Measurements from ENCODE around the gene ZNF268.

The ZNF268 gene

GRCh38 chr12:133227281-133227852 is 46.1 kb downstream of the ZNF268 start:
- DNase-seq = no peak
- H3K36me3 ChIP-seq (ENCODE audit: insufficient read depth, low read length) = no peaks in the 10 kb centered on the region
- no peaks in the 10 kb centered on the region for H3K27me3 ChIP-seq (ENCODE audit: insufficient read depth, low read length, poor library complexity)
- H3K27ac ChIP-seq (ENCODE audit: low read length) = no peak overlapping the region
- no peak for TF ChIP-seq EZH2 (IDR thresholded peaks at IDR 0.05; ENCODE audit: borderline replicate concordance, low read depth, low read length, severe bottlenecking)
- TF ChIP-seq, protein P1, sequence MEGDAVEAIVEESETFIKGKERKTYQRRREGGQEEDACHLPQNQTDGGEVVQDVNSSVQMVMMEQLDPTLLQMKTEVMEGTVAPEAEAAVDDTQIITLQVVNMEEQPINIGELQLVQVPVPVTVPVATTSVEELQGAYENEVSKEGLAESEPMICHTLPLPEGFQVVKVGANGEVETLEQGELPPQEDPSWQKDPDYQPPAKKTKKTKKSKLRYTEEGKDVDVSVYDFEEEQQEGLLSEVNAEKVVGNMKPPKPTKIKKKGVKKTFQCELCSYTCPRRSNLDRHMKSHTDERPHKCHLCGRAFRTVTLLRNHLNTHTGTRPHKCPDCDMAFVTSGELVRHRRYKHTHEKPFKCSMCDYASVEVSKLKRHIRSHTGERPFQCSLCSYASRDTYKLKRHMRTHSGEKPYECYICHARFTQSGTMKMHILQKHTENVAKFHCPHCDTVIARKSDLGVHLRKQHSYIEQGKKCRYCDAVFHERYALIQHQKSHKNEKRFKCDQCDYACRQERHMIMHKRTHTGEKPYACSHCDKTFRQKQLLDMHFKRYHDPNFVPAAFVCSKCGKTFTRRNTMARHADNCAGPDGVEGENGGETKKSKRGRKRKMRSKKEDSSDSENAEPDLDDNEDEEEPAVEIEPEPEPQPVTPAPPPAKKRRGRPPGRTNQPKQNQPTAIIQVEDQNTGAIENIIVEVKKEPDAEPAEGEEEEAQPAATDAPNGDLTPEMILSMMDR (IDR thresholded peaks at IDR 0.05; ENCODE audit: borderline replicate concordance, extremely low read depth, low read length, poor library complexity, severe bottlenecking) = no peak
- no peak overlapping the region for H3K4me2 ChIP-seq (ENCODE audit: insufficient read depth, low read length)
- no peak overlapping the region for H3K4me3 ChIP-seq (ENCODE audit: low read depth in 1 of 2, low read length in 2 of 2)
- H3K4me1 ChIP-seq (ENCODE audit: insufficient read depth, low read length) = no peaks in the 10 kb centered on the region
- ATAC-seq (ENCODE audit: insufficient read depth, low read depth) = no peak
- H3K79me2 ChIP-seq (ENCODE audit: insufficient read depth, low read length) = no peaks in the 10 kb centered on the region
- no peak overlapping the region for H2AFZ ChIP-seq (ENCODE audit: low read depth, low read length)
- no peaks in the 10 kb centered on the region for H4K20me1 ChIP-seq (ENCODE audit: insufficient read depth, low read length)
- H3K9ac ChIP-seq (ENCODE audit: low read depth, low read length) = no peak overlapping the region
- H3K9me3 ChIP-seq (ENCODE audit: insufficient read depth, low read length, severe bottlenecking) = peaks cover 45% of the 10 kb centered on the region

DNA sequence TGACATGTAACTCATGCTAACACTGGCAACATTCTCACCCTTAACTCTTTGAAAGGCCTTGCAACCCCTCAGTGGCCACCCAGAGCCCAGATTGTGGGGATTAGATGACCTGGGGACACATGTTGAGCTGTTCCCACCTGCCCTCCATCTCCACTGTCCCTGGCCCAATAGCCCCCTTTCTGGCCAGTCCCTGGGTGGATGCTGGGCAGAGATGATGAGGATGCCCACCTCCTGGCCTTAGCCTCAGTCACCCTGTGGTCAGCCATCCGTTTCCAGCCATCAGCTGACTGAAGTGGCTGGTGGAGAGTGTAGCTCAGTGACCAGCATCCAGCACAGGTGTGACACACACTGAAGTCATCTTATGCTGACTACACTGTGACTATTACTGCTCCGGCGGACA is 49.7 kb downstream of the ZNF268 start:
- Histone ChIP-seq H3K4me2 (ENCODE audit: insufficient read depth, low read length) (no peak overlapping the region), H4K20me1 (ENCODE audit: insufficient read depth, low read length) (no peaks in the 10 kb centered on the region), H3K4me1 (ENCODE audit: insufficient read depth, low read length) (no peaks in the 10 kb centered on the region), H3K9me3 (ENCODE audit: insufficient read depth, low read length, severe bottlenecking) (peaks cover 47% of the 10 kb centered on the region), H3K79me2 (ENCODE audit: insufficient read depth, low read length) (no peaks in the 10 kb centered on the region), H3K4me3 (ENCODE audit: low read depth in 1 of 2, low read length in 2 of 2) (no peak overlapping the region), H3K27me3 (ENCODE audit: insufficient read depth, low read length, poor library complexity) (no peaks in the 10 kb centered on the region), H3K27ac (ENCODE audit: low read length) (no peak overlapping the region), H3K36me3 (ENCODE audit: insufficient read depth, low read length) (no peaks in the 10 kb centered on the region), H2AFZ (ENCODE audit: low read depth, low read length) (no peak overlapping the region), H3K9ac (ENCODE audit: low read depth, low read length) (no peak overlapping the region)
- no peak for DNase-seq
- no peak for ATAC-seq (ENCODE audit: insufficient read depth, low read depth)
- TF ChIP-seq EZH2 (IDR thresholded peaks at IDR 0.05; ENCODE audit: borderline replicate concordance, low read depth, low read length, severe bottlenecking) = no peak
- TF ChIP-seq, protein P1 (IDR thresholded peaks at IDR 0.05; ENCODE audit: borderline replicate concordance, extremely low read depth, low read length, poor library complexity, severe bottlenecking) = no peak

- no peak overlapping the region for H3K4me2 ChIP-seq (ENCODE audit: insufficient read depth, low read length)
- H3K79me2 ChIP-seq (ENCODE audit: insufficient read depth, low read length) = no peaks in the 10 kb centered on the region
- peaks cover 44% of the 10 kb centered on the region for H3K9me3 ChIP-seq (ENCODE audit: insufficient read depth, low read length, severe bottlenecking)
- no peaks in the 10 kb centered on the region for H3K27me3 ChIP-seq (ENCODE audit: insufficient read depth, low read length, poor library complexity)
- H3K36me3 ChIP-seq (ENCODE audit: insufficient read depth, low read length) = no peaks in the 10 kb centered on the region
- H4K20me1 ChIP-seq (ENCODE audit: insufficient read depth, low read length) = no peaks in the 10 kb centered on the region
- no peak for ATAC-seq (ENCODE audit: insufficient read depth, low read depth)
- H3K27ac ChIP-seq (ENCODE audit: low read length) = no peak overlapping the region
- no peak overlapping the region for H3K4me3 ChIP-seq (ENCODE audit: low read depth in 1 of 2, low read length in 2 of 2)
- DNase-seq = no peak
- H3K4me1 ChIP-seq (ENCODE audit: insufficient read depth, low read length) = no peaks in the 10 kb centered on the region
- H3K9ac ChIP-seq (ENCODE audit: low read depth, low read length) = no peak overlapping the region
- H2AFZ ChIP-seq (ENCODE audit: low read depth, low read length) = no peak overlapping the region
- TF ChIP-seq, protein P1 (IDR thresholded peaks at IDR 0.05; ENCODE audit: borderline replicate concordance, extremely low read depth, low read length, poor library complexity, severe bottlenecking) = no peak
- no peak for TF ChIP-seq EZH2 (IDR thresholded peaks at IDR 0.05; ENCODE audit: borderline replicate concordance, low read depth, low read length, severe bottlenecking)
Measured at GRCh38 chr12:133233006-133233405, 51.7 kb downstream of the ZNF268 start.

All from DND-41 (cell line).